K562 (cell line): Measurements from ENCODE around the gene SPIB. TPM values are rescaled to one million over a fixed set of nuclear protein-coding genes. Genes with fewer than 3 reads are reported as not detected.
A peak's percentile ranks its signal among the peaks of the same experiment; 100 is the strongest.

Experiments
- ATF4 ChIP-seq: fragments of 450-650 bp; formaldehyde crosslinking; IDR thresholded peaks from 2 replicates; pipeline ENCODE4 v1.4.0; 2022; ENCODE audit warnings: mild to moderate bottlenecking, moderate library complexity
- CBX3 ChIP-seq, 2 experiments: IDR thresholded peaks; 1 replicate in 1 of 2; 2 replicates in 1 of 2; pipeline ENCODE4 v1.6.1; 2012; ENCODE audit warnings: inconsistent platforms in 2 of 2, low read length in 2 of 2, borderline replicate concordance in 1 of 2, control low read depth in 1 of 2
- CGGBP1 ChIP-seq: fragments of 250-450 bp; sonication (Bioruptor Pico); IDR thresholded peaks from 2 replicates; pipeline ENCODE4 v1.9.0; 2021; ENCODE audit warnings: mild to moderate bottlenecking
- CHD4 ChIP-seq: fragments of 200-600 bp; sonication (generic); IDR thresholded peaks from 3 replicates; pipeline ENCODE4 v1.6.1; 2012; ENCODE audit warnings: low read depth, mild to moderate bottlenecking, mixed read lengths, low read length, inconsistent platforms; ENCODE audit not compliant: insufficient read depth, insufficient replicate concordance, poor library complexity, severe bottlenecking
- HOMEZ ChIP-seq: fragments of 250-450 bp; sonication (Bioruptor Pico); IDR thresholded peaks from 2 replicates; pipeline ENCODE4 v1.4.0; 2020; ENCODE audit warnings: mild to moderate bottlenecking, moderate library complexity
- NFIC ChIP-seq: fragments of 450-650 bp; IDR thresholded peaks from 2 replicates; pipeline ENCODE4 v1.6.1; 2017; ENCODE audit warnings: mild to moderate bottlenecking, inconsistent platforms
- OTX1 ChIP-seq: fragments of 450-650 bp; formaldehyde crosslinking; IDR thresholded peaks from 2 replicates; pipeline ENCODE4 v1.4.0; 2022; ENCODE audit warnings: mild to moderate bottlenecking
- TBL1XR1 ChIP-seq, 2 experiments: IDR thresholded peaks; 2 replicates each; pipeline ENCODE4 v1.6.1; 2012; ENCODE audit warnings: improper control_type of control experiment in 2 of 2, low read length in 2 of 2, mild to moderate bottlenecking in 1 of 2
- UBTF ChIP-seq, 2 experiments: IDR thresholded peaks; 2 replicates each; pipeline ENCODE4 v1.6.1; 2012; ENCODE audit warnings: improper control_type of control experiment in 2 of 2, low read depth in 2 of 2, low read length in 2 of 2, borderline replicate concordance in 1 of 2
- ZBTB40 ChIP-seq, 2 experiments: fragments of 450-650 bp in 1 of 2; sonication (generic) in 1 of 2; formaldehyde crosslinking in 1 of 2; IDR thresholded peaks; 2 replicates each; pipeline versions ENCODE4 v1.7.1 to v1.9.0; 2016 to 2022; ENCODE audit warnings: inconsistent platforms in 1 of 2, mild to moderate bottlenecking in 1 of 2, missing genetic modification reagents in 1 of 2
- polyA plus RNA-seq, 8 experiments: library from polyadenylated mRNA; depleted of rRNA in 4 of 8; stranded (reverse) in 5 of 8; unstranded in 3 of 8; fragments of >200 nt; fragmentation: Nextera tagmentation in 2 of 8; fragmentation: Illumina TruSeq in 1 of 8; extraction: Ambion mirVana in 2 of 8; extraction: Trizol in 1 of 8; gene quantifications; 2 replicates each; pipeline versions ENCODE4 v1.2.1 to v1.2.3, GENCODE V29; 2011 to 2014; ENCODE audit warnings: inconsistent platforms in 1 of 8, missing spikeins in 1 of 8
- total RNA-seq, 7 experiments: library from RNA; depleted of rRNA in 6 of 7; stranded (reverse); fragments of >200 nt in 6 of 7; fragmentation: Illumina TruSeq in 2 of 7; extraction: Trizol in 2 of 7; gene quantifications; 2 replicates each; pipeline versions ENCODE4 v1.2.1 to v1.2.3, GENCODE V29; 2011 to 2021; ENCODE audit warnings: low replicate concordance in 1 of 7

SPIB gene
- total and polyA plus RNA-seq, 9 of the 15 experiments (the other 6 are each of a cell fraction or from before 2014, with no cell fraction given), result 0.06 to 1.0 (median 0.43) TPM; not detected in 1

- TF ChIP-seq ZBTB40 (IDR thresholded peaks at IDR 0.05) (0 out of 2 replicates have a peak, but pooled peaks have one; percentile 27), ZBTB40 (CRISPR knock-in tag; IDR thresholded peaks at IDR 0.05) (no peak), CHD4 (peak; percentile 18), TBL1XR1 (IDR thresholded peaks at IDR 0.05; ENCODE audit: low read length in 2 of 2) (no peak), CGGBP1 (CRISPR knock-in tag) (no peak), OTX1 (CRISPR knock-in tag) (no peak), HOMEZ (CRISPR knock-in tag) (no peak), ATF4 (CRISPR knock-in tag) (no peak), NFIC (peak; percentile 83), CBX3 (IDR thresholded peaks at IDR 0.05; ENCODE audit: borderline replicate concordance in 1 of 2, low read length in 2 of 2) (no peak), UBTF (IDR thresholded peaks at IDR 0.05; ENCODE audit: borderline replicate concordance in 1 of 2, low read depth in 2 of 2, low read length in 2 of 2) (no peak)
Observed at GRCh38 chr19:50432221-50433028, 13.7 kb downstream of the SPIB start, which contains the start of gene MYBPC2 (continued).
